Measurements from ENCODE around the gene CD180. TPM values are rescaled to one million over a fixed set of nuclear protein-coding genes. Genes with fewer than 3 reads are reported as not detected.

CD180 gene
- total RNA-seq, 6 experiments from 2014 or later, result not detected

GRCh38 chr5:67165526-67166459, 30.8 kb downstream of the CD180 start:
- TF ChIP-seq, protein P1, sequence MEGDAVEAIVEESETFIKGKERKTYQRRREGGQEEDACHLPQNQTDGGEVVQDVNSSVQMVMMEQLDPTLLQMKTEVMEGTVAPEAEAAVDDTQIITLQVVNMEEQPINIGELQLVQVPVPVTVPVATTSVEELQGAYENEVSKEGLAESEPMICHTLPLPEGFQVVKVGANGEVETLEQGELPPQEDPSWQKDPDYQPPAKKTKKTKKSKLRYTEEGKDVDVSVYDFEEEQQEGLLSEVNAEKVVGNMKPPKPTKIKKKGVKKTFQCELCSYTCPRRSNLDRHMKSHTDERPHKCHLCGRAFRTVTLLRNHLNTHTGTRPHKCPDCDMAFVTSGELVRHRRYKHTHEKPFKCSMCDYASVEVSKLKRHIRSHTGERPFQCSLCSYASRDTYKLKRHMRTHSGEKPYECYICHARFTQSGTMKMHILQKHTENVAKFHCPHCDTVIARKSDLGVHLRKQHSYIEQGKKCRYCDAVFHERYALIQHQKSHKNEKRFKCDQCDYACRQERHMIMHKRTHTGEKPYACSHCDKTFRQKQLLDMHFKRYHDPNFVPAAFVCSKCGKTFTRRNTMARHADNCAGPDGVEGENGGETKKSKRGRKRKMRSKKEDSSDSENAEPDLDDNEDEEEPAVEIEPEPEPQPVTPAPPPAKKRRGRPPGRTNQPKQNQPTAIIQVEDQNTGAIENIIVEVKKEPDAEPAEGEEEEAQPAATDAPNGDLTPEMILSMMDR (IDR thresholded peaks at IDR 0.05), result peak; percentile 86
- Mint-ChIP-seq H3K27ac (no peak overlapping the region; the same call in 1 of the 2 replicates), H3K9me3 (no peaks in the 10 kb centered on the region), H3K4me1 (ENCODE audit: low read depth) (peaks cover 6% of the 10 kb centered on the region), H3K36me3 (ENCODE audit: low read depth) (peaks cover 5% of the 10 kb centered on the region; the same call in 1 of the 2 replicates), H3K4me3 (no peak overlapping the region), H3K27me3 (ENCODE audit: insufficient read depth) (no peaks in the 10 kb centered on the region)
- DNase-seq, result peak; percentile 64

DNA sequence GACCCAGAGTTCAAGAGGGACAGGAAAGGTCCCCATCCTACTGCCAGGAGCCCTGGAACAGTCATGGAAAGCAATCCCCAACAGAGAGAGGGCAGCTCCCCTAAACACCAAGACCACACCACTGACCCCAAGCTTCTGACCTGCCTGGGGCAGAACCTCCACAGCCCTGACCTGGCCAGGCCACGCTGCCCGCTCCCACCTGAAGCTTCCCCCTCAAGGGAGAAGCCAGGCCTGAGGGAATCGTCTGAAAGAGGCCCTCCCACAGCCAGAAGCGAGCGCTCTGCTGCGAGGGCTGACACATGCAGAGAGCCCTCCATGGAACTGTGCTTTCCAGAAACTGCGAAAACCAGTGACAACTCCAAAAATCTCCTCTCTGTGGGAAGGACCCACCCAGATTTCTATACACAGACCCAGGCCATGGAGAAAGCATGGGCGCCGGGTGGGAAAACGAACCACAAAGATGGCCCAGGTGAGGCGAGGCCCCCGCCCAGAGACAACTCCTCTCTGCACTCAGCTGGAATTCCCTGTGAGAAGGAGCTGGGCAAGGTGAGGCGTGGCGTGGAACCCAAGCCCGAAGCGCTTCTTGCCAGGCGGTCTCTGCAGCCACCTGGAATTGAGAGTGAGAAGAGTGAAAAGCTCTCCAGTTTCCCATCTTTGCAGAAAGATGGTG, 31.6 kb downstream of the CD180 start:
- DNase-seq, result no peak
- Mint-ChIP-seq H3K4me1 (ENCODE audit: low read depth) (peaks cover 12% of the 10 kb centered on the region), H3K27me3 (ENCODE audit: insufficient read depth) (no peaks in the 10 kb centered on the region), H3K36me3 (ENCODE audit: low read depth) (peaks cover 5% of the 10 kb centered on the region; the same call in 1 of the 2 replicates), H3K9me3 (no peaks in the 10 kb centered on the region), H3K27ac (no peak overlapping the region), H3K4me3 (no peak overlapping the region)
- TF ChIP-seq, protein P1 (IDR thresholded peaks at IDR 0.05), result no peak

DNA sequence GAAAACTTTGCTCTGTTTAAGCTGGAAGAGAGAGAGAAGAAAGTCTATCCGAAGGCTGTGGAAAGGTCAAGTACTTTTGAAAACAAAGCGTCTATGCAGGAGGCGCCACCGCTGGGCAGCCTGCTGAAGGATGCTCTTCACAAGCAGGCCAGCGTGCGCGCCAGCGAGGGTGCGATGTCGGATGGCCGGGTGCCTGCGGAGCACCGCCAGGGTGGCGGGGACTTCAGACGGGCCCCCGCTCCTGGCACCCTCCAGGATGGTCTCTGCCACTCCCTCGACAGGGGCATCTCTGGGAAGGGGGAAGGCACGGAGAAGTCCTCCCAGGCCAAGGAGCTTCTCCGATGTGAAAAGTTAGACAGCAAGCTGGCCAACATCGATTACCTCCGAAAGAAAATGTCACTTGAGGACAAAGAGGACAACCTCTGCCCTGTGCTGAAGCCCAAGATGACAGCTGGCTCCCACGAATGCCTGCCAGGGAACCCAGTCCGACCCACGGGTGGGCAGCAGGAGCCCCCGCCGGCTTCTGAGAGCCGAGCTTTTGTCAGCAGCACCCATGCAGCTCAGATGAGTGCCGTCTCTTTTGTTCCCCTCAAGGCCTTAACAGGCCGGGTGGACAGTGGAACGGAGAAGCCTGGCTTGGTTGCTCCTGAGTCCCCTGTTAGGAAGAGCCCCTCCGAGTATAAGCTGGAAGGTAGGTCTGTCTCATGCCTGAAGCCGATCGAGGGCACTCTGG, 32.6 kb downstream of the CD180 start:
- TF ChIP-seq, protein P1 (IDR thresholded peaks at IDR 0.05), result no peak
- Mint-ChIP-seq H3K9me3 (no peaks in the 10 kb centered on the region), H3K27me3 (ENCODE audit: insufficient read depth) (no peaks in the 10 kb centered on the region), H3K4me1 (ENCODE audit: low read depth) (peaks cover 12% of the 10 kb centered on the region), H3K27ac (no peak overlapping the region), H3K36me3 (ENCODE audit: low read depth) (peaks cover 5% of the 10 kb centered on the region; the same call in 1 of the 2 replicates), H3K4me3 (no peak overlapping the region)
- no peak for DNase-seq

- no peak overlapping the region for H3K27ac Mint-ChIP-seq
- DNase-seq, result no peak
- no peaks in the 10 kb centered on the region for H3K9me3 Mint-ChIP-seq
- H3K36me3 Mint-ChIP-seq (ENCODE audit: low read depth), result peaks cover 5% of the 10 kb centered on the region; the same call in 1 of the 2 replicates
- no peaks in the 10 kb centered on the region for H3K27me3 Mint-ChIP-seq (ENCODE audit: insufficient read depth)
- H3K4me1 Mint-ChIP-seq (ENCODE audit: low read depth), result peaks cover 12% of the 10 kb centered on the region
- TF ChIP-seq, protein P1 (IDR thresholded peaks at IDR 0.05), result no peak
- no peak overlapping the region for H3K4me3 Mint-ChIP-seq
These were observed 33.3 kb downstream of the CD180 start for GRCh38 chr5:67163231-67163756.

DNA sequence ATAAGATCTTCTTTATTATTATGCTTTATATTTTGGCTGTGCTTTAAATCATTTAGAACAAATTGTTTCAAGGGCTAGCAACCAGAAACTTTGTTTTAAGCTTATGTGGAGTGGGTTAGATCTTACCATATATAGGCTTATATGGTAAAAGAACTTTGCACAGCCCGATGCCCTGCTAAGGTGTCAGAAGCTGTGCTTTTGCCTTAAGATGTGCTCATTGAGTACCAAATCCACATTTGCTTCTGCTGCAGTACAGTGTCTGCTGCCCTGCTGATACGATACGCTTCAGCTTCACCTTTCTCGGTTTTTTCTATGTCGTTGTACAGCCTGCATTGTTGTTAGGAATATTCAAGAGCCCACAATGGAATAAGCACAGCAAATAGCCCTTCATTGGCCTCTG, 34.8 kb downstream of the CD180 start:
- TF ChIP-seq, protein P1 (IDR thresholded peaks at IDR 0.05), result no peak
- Mint-ChIP-seq H3K9me3 (no peaks in the 10 kb centered on the region), H3K4me3 (no peak overlapping the region), H3K4me1 (ENCODE audit: low read depth) (peaks cover 12% of the 10 kb centered on the region), H3K27ac (no peak overlapping the region), H3K36me3 (ENCODE audit: low read depth) (peaks cover 5% of the 10 kb centered on the region; the same call in 1 of the 2 replicates), H3K27me3 (ENCODE audit: insufficient read depth) (no peaks in the 10 kb centered on the region)
- no peak for DNase-seq
